Measurements from ENCODE around the gene CCDC134.
"Not testable (repeated sequence)": the region's sequence is repeated elsewhere in the genome, so short reads cannot be mapped to it uniquely, and the experiment has no call there.

Gene CCDC134

DNA sequence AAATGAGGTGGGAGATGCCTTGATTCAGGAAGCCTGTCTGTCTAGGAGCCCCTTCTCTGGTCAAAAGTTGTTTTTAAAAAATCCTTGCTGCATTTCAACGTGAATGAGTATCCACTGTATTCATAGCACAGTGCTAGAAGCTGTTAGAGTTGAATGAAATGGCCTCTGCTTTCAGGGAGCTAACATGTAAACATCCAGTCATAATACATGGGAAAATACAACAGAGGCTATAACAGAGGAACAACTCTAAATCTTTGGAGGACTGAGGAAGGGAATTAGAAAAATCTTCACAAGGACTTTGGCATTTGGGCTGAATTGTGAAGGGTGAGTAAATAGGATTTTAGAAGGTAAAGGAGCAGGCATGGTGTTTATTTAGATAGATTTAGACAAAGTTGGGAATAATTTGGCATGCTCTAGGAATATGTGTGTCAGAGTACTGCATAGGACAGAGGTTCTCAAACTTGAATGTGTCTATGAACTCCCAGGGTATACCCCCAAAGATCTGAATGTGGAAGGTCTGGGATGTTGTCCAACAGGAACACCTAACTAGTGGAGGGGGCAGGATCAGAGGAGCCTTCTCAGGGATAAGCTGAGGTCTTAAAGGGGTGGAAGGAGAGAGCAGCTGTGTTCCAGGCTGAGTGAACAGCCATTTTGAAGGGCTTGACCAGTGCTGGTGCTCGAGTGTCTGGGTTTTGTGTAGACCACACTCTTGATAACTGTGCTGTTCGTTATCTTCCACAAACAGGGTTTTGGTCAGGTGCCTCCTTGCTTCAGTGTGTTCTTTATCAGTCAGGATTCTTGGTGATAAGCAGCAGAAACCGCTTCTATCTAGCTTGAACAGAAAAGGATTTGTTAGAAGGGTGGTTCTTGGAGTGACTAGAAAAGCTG is 45.1 kb downstream of the CCDC134 start:
- DNase-seq, result no peak

DNA sequence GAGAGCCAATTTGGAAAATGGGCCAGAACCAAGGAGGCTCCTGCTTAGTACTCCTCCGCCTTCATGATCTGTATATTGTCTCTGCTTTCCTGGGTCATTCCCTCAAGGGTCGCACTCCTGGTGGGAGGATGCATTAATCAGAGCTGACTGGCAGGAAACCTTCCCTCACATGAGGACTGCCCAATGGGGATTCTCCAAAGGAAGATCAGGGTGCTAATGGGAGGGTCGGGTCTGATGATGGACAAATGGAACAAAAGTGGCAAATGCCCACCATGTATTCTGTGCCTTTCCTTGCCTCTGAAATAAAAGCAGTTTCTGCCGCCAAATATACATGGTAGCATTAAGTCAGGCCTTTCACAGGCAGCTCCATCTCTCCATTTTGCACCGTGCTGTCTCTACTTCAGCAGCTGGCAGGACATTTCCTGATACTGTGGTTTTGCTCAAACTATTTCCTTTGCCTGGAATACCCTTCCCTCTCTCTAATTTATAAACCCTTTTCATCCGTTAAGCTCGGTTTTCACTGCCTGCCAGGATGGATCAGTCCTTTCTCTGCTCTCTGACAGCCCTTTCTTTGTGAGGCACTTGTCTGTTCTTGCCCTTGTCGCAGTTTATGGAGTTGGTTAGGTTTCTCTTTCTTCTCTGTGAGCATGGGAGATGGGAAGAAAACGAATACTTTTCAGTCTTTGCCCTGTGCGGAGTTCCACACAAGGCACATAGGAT is 45.9 kb downstream of the CCDC134 start:
- no peak for DNase-seq

DNA sequence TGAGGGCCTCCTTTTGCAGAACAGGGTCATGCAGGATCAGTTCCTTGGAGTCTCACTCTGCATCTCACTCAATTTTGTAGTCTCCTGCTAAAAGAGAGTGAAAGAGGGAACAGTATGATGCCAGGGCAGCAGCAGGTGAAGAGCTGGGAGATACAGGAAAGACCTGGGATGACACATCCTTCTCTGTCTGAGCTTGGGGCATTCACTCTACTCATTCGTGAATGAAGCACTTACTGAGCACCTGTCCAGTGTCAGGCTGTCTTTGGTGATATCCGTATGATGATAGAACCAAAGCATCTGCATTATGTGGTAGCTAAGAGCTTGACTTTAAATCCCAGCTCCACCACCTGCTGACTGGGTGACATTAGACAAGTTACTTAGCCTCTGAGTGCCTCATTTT is 46.8 kb downstream of the CCDC134 start:
- no peak for DNase-seq

DNA sequence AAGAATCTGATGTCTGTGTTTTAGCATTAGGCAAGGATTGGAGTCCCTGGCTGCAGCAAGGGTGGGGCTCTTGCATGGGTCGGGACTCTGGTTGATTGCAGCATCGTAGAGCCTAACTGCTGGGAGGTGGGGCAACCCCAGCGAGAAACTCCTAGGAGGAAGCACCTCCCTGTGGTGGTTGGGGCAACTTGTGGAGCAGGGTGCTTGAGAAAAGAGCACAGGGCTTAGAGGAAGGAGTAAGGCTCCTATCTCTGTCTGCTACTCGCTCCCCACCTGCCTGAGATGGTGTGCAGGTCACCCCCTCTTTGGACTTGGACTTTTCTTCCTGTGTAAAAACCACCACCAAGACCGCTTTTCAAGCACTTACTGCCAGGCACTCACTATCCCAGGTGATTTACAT is 48.0 kb downstream of the CCDC134 start:
- DNase-seq, result no peak

DNA sequence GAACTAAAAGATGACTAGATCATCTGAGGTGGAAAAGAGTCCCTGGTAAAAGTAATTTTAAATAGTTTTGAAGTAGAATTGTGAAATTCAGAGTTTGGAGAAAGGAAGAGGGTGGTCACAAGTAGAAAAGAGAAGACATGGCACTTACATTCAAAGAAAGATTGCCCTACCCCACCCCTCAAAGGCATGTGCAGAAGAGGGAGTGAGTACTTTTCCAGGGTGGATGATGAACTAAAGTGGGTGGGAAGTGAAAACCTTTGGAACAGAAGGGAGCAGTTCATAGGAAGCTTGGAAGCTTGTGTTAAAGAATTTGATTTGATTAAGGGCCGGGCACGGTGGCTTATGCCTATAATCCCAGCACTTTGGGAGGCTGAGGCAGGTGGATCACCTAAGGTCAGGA is 56.0 kb downstream of the CCDC134 start:
- no peak for DNase-seq

DNA sequence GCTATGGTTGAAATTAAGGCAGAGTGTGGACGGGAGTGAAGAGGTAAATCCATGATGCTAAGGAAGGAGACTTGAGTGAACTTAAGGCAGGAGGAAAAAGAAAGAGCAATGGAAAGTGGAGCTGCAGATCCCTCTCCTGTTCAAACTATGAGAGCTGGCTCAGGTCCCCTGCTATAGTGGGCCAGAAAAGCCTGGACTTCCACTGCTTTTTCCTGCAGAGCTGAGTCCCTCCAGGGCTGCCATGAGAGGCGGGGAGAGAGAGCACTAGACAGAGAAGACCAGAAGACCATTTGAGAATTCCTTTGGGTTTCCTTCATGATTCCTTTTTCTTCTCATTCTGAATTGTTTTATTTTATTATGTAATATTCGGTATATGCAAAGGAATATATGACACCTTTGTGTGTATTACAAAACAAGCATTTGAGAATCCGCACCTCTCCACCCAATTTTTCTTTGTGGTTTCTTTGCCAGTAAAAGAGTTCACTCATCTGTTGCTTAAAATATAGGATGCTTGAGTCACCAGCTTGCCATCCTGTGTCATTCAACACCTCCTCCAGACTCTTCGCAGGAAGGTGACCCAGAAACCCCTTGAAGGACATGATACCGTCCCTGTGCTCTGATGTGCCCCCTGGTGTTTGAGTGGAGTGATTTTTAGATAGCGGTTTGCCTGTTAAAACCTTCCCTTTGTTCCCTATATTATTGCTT is 56.8 kb downstream of the CCDC134 start:
- DNase-seq, result no peak

DNA sequence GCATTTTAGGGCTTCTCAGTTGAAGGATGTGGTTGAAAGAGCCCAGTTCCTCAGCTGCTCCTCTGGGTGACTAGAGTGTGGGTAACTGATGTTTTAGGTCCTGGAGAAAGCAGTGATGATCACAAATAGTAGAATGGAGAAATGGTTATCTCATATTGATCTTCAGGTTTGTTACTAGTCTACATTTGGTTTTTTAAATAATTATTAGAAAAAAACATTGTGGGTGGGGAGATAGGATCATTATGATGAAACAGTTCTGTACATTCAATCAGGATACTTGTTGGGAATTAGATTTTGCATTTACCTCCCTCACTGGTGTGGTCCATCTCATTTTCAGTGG is 57.4 kb downstream of the CCDC134 start:
- DNase-seq, result no peak

DNA sequence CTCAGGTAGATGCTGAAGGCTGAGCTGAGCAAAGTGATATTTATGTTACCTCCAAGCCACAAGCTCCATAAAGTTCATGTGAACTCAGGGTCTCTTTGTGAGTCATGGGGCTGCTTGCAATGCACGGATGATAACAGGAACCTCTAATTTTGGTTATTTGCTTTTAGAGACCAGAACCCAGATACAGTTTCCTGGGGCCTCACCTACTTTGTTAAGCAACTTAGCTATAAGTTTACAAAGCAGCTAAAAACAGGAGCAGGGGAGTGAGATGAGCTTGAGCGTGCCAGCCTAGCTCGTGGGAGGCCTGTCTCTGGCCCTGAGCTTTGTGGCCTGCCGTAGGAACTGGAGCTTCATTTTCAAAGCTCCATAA is 61.7 kb downstream of the CCDC134 start:
- DNase-seq, result no peak

DNA sequence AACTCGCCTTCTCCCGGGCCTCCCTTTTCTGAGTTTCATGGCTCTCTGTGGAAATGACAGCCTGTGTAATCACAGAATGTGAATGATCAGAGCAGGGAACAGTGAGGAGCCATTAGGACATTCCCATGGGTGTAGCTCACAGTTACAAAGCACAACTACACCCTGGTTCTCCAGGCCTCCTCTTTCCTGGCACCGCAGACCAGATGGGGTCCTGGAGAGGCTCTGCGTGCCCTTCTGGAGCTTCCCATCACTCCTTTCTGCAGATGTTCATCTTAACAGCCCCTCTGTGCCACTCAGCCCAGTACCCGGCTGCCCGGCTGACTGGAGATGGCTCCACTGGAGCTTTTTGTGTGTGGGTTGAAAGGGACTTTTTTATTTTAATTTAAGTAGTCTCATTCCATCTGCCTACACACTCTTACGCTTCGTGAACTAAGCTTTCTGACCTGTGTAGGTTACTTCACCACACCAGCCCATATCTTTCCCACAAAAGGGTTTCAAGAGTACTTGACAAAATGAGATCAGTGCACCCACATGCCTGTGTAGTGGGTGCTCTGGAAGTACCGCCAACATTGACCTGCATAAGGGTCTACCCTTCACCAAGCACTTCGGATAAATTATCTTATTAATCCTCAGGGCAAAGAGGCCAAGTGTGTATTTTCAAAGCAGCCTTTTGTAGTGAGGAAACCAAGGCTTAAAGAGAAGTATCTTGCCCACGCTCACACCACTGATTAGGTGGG is 62.2 kb downstream of the CCDC134 start:
- DNase-seq, result no peak

DNA sequence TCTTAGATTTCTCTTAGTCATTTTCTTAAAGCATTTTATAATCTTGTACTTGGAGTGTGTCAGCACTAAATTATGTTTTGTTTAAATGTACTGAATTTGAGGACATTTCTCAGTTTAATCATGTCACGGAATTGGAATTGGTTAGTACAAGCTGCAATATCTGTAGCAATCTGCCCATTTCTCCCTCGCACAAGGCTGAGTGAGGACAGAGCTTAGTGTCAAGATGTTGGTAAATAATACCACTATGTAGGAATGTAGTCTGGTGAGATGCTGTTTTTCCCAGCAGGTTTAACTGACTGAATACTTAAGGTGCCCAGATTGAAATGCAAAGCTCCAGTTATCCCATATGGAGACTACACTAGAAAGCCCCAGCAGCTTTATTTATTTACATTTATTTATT is 63.0 kb downstream of the CCDC134 start:
- DNase-seq, result no peak

DNA sequence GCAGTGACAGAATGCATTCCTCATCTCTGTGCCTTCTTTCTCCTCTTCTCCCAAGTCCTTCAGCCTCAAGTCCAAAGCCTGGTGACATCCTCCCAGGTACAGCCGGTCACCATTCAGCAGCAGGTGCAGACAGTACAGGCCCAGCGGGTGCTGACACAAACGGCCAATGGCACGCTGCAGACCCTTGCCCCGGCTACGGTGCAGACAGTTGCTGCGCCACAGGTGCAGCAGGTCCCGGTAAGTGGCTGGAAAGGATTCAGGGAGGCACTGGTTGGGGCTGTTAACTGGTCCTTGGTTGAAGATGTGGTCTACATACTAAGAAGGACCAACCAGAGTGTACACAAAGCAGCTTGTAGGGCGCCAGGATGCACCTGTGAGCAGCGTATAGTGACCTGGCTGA is 68.1 kb downstream of the CCDC134 start:
- no peak for DNase-seq

DNA sequence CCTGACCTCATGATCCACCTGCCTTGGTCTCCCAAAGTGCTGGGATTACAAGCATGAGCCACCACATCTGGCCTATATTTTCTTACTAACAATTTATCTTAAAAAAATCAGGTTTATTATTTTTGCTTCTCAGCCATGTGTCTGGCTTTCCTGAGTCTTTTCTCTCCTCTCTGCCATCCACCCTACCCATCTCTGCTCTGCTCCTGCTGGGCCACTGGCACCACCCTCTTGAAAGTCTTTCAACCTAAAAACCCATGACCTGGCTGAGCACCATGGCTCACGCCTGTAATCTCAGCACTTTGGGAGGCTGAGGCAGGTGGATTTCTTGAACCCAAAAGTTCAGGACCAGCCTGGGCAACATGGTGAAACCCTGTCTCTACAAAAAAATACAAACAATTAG is 69.6 kb downstream of the CCDC134 start:
- not testable (repeated sequence) for DNase-seq

DNA sequence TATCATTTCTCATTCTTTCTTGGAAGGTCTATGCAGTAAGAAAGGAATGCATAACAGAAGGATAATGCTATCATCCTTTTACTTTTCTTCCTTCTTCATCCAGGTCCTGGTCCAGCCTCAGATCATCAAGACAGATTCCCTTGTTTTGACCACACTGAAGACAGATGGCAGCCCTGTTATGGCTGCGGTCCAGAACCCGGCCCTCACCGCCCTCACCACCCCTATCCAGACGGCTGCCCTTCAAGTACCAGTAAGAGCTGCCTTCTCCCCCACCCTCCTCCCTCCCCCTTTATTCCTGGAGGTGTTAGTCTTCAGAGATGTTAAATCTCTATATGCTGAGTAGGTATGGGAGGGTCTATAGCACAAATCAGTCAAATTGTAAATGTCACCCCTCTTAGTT is 70.3 kb downstream of the CCDC134 start:
- DNase-seq, result no peak

DNA sequence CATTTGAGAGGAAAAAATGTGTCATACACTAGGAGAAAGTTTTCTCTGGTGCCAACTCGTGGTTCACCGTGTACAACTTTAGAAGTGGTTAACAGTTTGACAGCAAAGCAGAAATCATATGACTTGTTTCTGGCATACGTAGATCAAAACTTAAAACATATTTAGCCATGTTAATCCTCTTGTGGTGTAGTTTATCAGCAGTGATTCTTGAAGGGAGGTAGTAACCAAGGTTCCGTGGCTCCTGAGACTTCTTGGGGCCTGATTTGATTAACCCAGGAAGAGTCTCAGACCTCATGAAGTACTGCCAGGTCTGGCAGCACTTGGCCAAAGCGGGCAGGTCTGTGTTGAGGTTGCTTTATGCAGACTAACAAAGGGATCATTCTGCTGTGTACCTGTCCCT is 72.9 kb downstream of the CCDC134 start:
- DNase-seq, result no peak

DNA sequence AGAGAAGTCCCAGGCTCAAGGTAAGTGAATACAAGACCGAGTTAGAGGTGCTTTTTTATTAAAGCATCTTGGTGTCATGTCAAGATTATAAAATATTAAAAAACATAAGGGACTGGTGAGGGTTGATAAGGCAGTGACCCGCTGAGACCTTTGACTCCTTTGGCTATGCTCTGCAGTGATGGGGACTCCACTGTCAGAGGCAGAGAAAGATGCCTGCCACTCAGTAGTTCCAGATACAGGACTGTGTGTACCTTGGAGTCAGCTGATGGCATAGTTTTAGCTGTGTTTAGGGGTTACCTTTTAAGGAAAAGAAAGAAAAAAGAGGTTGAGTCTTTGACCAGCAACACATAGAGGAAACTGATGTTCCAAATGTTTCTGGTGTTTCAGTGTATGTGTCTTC is 73.6 kb downstream of the CCDC134 start:
- DNase-seq, result no peak

DNA sequence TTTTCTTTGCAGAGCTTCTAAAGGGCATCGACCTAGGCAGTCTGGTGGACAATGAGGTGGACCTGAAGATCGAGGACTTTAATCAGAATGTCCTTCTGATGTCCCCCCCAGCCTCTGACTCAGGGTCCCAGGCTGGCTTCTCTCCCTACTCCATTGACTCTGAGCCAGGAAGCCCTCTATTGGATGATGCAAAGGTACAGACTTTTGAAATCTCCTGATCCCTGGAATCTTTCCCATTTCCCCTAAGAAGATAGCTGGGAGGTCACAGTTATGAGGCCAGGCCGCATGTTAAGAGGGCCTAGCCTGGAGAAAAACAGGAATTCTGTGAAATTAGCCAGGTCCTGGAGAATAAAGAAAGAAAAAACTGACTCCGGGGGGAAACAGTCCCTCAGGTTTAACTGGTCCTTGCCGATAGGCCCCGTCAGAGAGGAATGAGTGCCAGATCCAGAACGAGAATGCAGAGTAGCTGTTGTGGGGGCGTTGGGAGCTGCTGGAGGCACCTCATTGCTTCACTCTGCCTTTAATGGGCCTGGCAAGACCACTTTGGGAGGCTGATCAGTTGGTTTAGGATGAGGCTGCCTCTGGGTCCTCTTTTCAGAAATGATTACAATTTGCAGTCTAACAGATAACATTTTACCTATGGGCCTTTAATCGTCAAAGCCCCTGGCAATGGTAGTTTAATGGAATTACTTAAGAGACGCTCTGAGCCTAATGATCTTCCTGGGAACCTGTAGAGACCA is 75.2 kb downstream of the CCDC134 start:
- DNase-seq, result no peak

Data from NCI-H1092 (cell line).